Effector memory CD4-positive, alpha-beta T cell (primary cell): ENCODE results near the gene SLC6A18.

Source experiments
- DNase-seq, 3 donors: peaks; one replicate each; pipeline ENCODE4 v3.0.0-alpha.2; 2020
- H3K27ac ChIP-seq: 2 replicates; pipeline ENCODE4 v1.7.0; 2013; ENCODE audit warnings: mild to moderate bottlenecking, low read length, moderate library complexity; ENCODE audit not compliant: insufficient read depth, poor library complexity, severe bottlenecking
- H3K27me3 ChIP-seq: replicated peaks from 2 replicates; pipeline ENCODE4 v1.7.0; 2013; ENCODE audit warnings: mild to moderate bottlenecking, low read length; ENCODE audit not compliant: insufficient read depth, control insufficient read depth, poor library complexity, severe bottlenecking
- H3K36me3 ChIP-seq: 2 replicates; pipeline ENCODE4 v1.7.0; 2013; ENCODE audit warnings: mild to moderate bottlenecking, low read length, moderate library complexity; ENCODE audit not compliant: control insufficient read depth, insufficient read depth
- H3K4me1 ChIP-seq: 2 replicates; pipeline ENCODE4 v1.7.0; 2013; ENCODE audit warnings: low read length, mild to moderate bottlenecking; ENCODE audit not compliant: control insufficient read depth, insufficient read depth, poor library complexity, severe bottlenecking
- H3K4me3 ChIP-seq: 2 replicates; pipeline ENCODE4 v1.7.0; 2013; ENCODE audit warnings: low read length, low read depth, mild to moderate bottlenecking; ENCODE audit not compliant: insufficient read depth, poor library complexity, severe bottlenecking
- H3K9me3 ChIP-seq: 2 replicates; pipeline ENCODE4 v1.7.0; 2013; ENCODE audit warnings: mild to moderate bottlenecking, low read length, moderate library complexity; ENCODE audit not compliant: control insufficient read depth

Gene SLC6A18

DNA sequence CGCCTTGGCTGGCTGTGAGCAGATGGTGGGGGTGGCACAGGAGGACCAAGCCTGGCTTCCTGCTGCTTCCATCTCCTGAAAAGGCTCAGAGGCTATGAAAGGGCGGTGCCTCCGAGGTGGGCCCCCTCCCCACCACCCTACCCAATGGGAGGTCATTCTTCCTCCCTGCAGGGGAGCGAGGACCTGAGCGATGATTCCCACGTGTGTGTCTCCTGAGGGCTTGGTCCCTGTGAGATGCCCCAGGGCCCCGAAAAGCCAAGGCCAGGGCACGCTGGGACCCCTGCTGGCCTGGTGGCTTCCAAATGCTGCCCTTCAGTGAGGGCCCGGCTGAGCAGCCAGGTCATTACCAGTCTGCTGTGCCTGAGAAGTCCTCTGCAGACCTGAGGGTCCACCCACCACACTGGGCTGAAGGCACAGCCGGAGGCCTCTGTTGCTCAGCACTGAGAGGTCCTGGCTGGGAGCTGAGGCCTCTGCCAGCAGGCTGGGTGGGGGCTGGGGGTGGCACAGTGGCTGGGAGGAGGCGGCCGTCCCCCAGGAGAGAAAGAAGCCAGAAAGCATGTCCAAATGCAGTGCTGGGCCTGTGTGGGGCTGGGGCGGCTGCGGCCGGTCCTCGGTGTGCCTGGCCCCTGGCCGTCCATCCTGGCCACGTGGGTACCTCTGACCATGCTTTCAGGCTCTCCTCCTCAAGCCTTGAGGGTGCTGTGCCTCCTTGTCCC lies 37.8 kb upstream of the SLC6A18 start:
- Histone ChIP-seq H3K9me3 (no peaks in the 10 kb centered on the region), H3K4me1 (no peaks in the 10 kb centered on the region), H3K36me3 (no peaks in the 10 kb centered on the region), H3K27me3 (no peaks in the 10 kb centered on the region), H3K4me3 (no peak overlapping the region), H3K27ac (no peak overlapping the region)
- no peak for DNase-seq

DNA sequence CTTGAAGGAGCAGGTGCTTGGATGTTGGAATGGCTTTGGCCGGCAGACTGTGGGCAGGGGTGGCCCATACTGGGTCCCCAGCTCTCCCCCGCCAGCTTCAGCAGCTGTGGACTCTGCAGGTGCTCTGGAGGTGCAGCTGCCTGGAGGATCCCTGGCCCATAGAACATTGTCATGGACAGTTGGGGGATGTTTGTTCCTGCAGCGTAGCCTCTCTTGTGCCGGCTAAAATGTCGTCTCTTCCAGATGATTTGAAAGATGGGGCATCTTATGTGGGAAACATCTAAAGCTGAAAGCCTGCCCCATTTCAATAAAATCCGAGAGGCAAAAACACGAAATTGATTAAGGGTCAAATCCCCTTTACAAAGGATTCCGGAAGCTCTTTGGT lies 37.2 kb upstream of the SLC6A18 start:
- H3K27me3 ChIP-seq = no peaks in the 10 kb centered on the region

GRCh38 chr5:1188464-1188863 lies 36.7 kb upstream of the SLC6A18 start:
- Histone ChIP-seq H3K4me3 (no peak overlapping the region), H3K9me3 (no peaks in the 10 kb centered on the region), H3K4me1 (no peaks in the 10 kb centered on the region), H3K27me3 (no peaks in the 10 kb centered on the region), H3K36me3 (no peaks in the 10 kb centered on the region), H3K27ac (no peak overlapping the region)
- DNase-seq = no peak

More for the DNA sequence above, 37.2 kb upstream of the SLC6A18 start:
- Histone ChIP-seq H3K9me3 (no peaks in the 10 kb centered on the region), H3K4me3 (no peak overlapping the region), H3K4me1 (no peaks in the 10 kb centered on the region), H3K27ac (no peak overlapping the region), H3K36me3 (no peaks in the 10 kb centered on the region)
- DNase-seq = no peak

DNA sequence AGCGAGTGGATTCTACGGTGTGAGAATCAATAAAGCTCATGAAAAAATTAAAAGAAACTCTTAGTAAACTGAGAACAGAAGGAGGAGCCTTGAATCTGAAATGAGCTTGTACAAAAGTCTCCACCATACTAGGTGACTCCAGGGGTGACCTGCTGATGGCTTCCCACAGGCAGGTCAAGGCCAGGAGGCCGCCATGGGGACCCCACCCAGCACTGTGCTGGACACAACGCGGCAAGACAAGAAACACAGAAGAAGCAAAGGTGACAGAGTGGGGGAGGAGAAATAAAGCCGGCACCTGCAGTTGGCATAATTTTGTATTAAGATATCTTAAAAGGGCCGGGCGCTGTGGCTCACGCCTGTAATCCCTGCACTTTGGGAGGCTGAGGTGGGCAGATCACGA lies 35.9 kb upstream of the SLC6A18 start:
- no peak for DNase-seq
- Histone ChIP-seq H3K27me3 (no peaks in the 10 kb centered on the region), H3K36me3 (no peaks in the 10 kb centered on the region), H3K4me3 (no peak overlapping the region), H3K4me1 (no peaks in the 10 kb centered on the region), H3K27ac (no peak overlapping the region), H3K9me3 (no peaks in the 10 kb centered on the region)

DNA sequence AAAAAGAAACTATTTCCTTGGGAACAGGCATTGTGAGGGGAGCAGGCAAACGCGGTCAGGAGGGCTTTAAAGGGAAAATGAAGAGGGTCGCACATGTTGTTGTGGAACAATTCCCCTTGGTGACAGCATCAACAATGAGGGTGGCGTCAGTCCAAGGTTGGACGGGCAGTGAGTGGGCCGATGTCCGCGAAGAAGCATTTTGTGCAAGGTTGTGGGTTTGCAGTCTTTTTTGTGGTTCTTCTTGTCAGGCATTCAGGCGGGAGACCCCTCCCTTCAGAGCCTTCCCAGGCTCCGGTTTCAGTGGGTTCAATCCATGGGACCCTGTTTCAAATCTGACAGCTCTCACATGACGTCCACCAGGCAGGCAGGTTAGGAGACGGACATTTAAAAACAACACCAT lies 34.9 kb upstream of the SLC6A18 start:
- no peaks in the 10 kb centered on the region for H3K9me3 ChIP-seq
- no peak overlapping the region for H3K4me3 ChIP-seq
- no peaks in the 10 kb centered on the region for H3K27me3 ChIP-seq
- no peaks in the 10 kb centered on the region for H3K36me3 ChIP-seq
- DNase-seq = no peak
- H3K4me1 ChIP-seq = no peaks in the 10 kb centered on the region
- H3K27ac ChIP-seq = no peak overlapping the region

GRCh38 chr5:1190837-1191239 lies 34.3 kb upstream of the SLC6A18 start:
- Histone ChIP-seq H3K9me3 (no peaks in the 10 kb centered on the region), H3K4me3 (no peak overlapping the region), H3K4me1 (no peaks in the 10 kb centered on the region), H3K27me3 (no peaks in the 10 kb centered on the region), H3K36me3 (no peaks in the 10 kb centered on the region), H3K27ac (no peak overlapping the region)
- DNase-seq = no peak

GRCh38 chr5:1192971-1193590 lies 32.1 kb upstream of the SLC6A18 start:
- no peaks in the 10 kb centered on the region for H3K36me3 ChIP-seq
- no peaks in the 10 kb centered on the region for H3K27me3 ChIP-seq
- no peaks in the 10 kb centered on the region for H3K9me3 ChIP-seq
- H3K4me1 ChIP-seq = no peaks in the 10 kb centered on the region
- H3K27ac ChIP-seq = no peak overlapping the region
- H3K4me3 ChIP-seq = no peak overlapping the region
- DNase-seq = no peak

DNA sequence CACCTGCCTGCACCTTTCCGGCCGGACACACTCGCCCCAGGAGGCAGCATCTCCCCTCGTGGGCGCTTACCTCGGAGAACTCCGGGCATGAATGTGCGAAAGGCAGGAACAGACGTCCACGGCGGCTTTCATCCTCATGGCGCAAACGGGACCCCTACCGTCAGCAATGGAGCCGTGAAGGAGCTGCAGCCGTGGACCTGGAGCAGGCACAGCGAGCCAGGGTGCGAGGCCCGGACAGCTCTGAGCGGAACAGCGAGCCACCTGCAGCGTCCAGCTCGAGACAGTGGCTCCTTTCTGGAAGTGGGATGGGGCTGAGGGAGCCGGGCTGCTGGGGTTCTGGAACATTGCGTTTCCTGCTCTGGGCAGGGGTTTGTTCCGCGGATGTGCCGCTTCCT lies 31.6 kb upstream of the SLC6A18 start:
- no peaks in the 10 kb centered on the region for H3K4me1 ChIP-seq
- H3K27ac ChIP-seq = no peak overlapping the region
- no peaks in the 10 kb centered on the region for H3K9me3 ChIP-seq
- H3K36me3 ChIP-seq = no peaks in the 10 kb centered on the region
- no peaks in the 10 kb centered on the region for H3K27me3 ChIP-seq
- DNase-seq = no peak
- H3K4me3 ChIP-seq = no peak overlapping the region

- Histone ChIP-seq H3K9me3 (no peaks in the 10 kb centered on the region), H3K27ac (no peak overlapping the region), H3K4me1 (no peaks in the 10 kb centered on the region), H3K36me3 (no peaks in the 10 kb centered on the region), H3K4me3 (no peak overlapping the region), H3K27me3 (no peaks in the 10 kb centered on the region)
- no peak for DNase-seq
Observed at GRCh38 chr5:1194378-1194777, 30.8 kb upstream of the SLC6A18 start.

GRCh38 chr5:1195439-1195838 lies 29.7 kb upstream of the SLC6A18 start:
- no peaks in the 10 kb centered on the region for H3K9me3 ChIP-seq
- H3K4me3 ChIP-seq = no peak overlapping the region
- no peaks in the 10 kb centered on the region for H3K4me1 ChIP-seq
- DNase-seq = no peak
- no peaks in the 10 kb centered on the region for H3K27me3 ChIP-seq
- no peaks in the 10 kb centered on the region for H3K36me3 ChIP-seq
- H3K27ac ChIP-seq = no peak overlapping the region
